K562 (cell line): Measurements from ENCODE around the gene MIEF1. TPM values are rescaled to one million over a fixed set of nuclear protein-coding genes. Genes with fewer than 3 reads are reported as not detected.
A peak's percentile ranks its signal among the peaks of the same experiment; 100 is the strongest.

ENCODE experiments used
- E2F3 ChIP-seq: fragments of 250-450 bp; sonication (Bioruptor Pico); IDR thresholded peaks from 2 replicates; pipeline ENCODE4 v1.4.0; 2020; ENCODE audit warnings: mild to moderate bottlenecking
- EP300 ChIP-seq: IDR thresholded peaks from 2 replicates; pipeline ENCODE4 v1.6.1; 2012; ENCODE audit warnings: low read length, improper control_type of control experiment
- KAT2B ChIP-seq: IDR thresholded peaks from one replicate; pipeline ENCODE4 v1.6.1; 2012; ENCODE audit warnings: low read depth, mild to moderate bottlenecking, control low read depth, inconsistent platforms, low read length, moderate library complexity
- KAT7 ChIP-seq: sonication (generic); formaldehyde crosslinking; IDR thresholded peaks from 2 replicates; pipeline ENCODE4 v1.8.0; 2022; ENCODE audit warnings: missing genetic modification reagents, mild to moderate bottlenecking, borderline replicate concordance
- KDM5B ChIP-seq: fragments of 200-600 bp; sonication (generic); IDR thresholded peaks from 2 replicates; pipeline ENCODE4 v1.6.1; 2012; ENCODE audit warnings: low read depth, mild to moderate bottlenecking, moderate library complexity, low read length, control low read depth, inconsistent platforms; ENCODE audit not compliant: insufficient replicate concordance
- MAX ChIP-seq: sonication (generic); formaldehyde crosslinking; IDR thresholded peaks from 2 replicates; pipeline ENCODE4 v1.9.0; 2022; ENCODE audit warnings: mild to moderate bottlenecking, missing genetic modification reagents
- STAT6 ChIP-seq: sonication (generic); formaldehyde crosslinking; IDR thresholded peaks from 2 replicates; pipeline ENCODE4 v1.8.1; 2023; ENCODE audit warnings: mild to moderate bottlenecking, missing genetic modification reagents
- U2AF1 ChIP-seq: fragments of 200-400 bp; formaldehyde crosslinking; optimal IDR thresholded peaks from 2 replicates; pipeline ENCODE3; 2017; ENCODE audit warnings: mild to moderate bottlenecking, low read depth, low read length, moderate library complexity
- ZBTB40 ChIP-seq, 2 experiments: fragments of 450-650 bp in 1 of 2; sonication (generic) in 1 of 2; formaldehyde crosslinking in 1 of 2; IDR thresholded peaks; 2 replicates each; pipeline versions ENCODE4 v1.7.1 to v1.9.0; 2016 to 2022; ENCODE audit warnings: inconsistent platforms in 1 of 2, mild to moderate bottlenecking in 1 of 2, missing genetic modification reagents in 1 of 2
- polyA plus RNA-seq, 8 experiments: library from polyadenylated mRNA; depleted of rRNA in 4 of 8; stranded (reverse) in 5 of 8; unstranded in 3 of 8; fragments of >200 nt; fragmentation: Nextera tagmentation in 2 of 8; fragmentation: Illumina TruSeq in 1 of 8; extraction: Ambion mirVana in 2 of 8; extraction: Trizol in 1 of 8; gene quantifications; 2 replicates each; pipeline versions ENCODE4 v1.2.1 to v1.2.3, GENCODE V29; 2011 to 2014; ENCODE audit warnings: inconsistent platforms in 1 of 8, missing spikeins in 1 of 8
- total RNA-seq, 7 experiments: library from RNA; depleted of rRNA in 6 of 7; stranded (reverse); fragments of >200 nt in 6 of 7; fragmentation: Illumina TruSeq in 2 of 7; extraction: Trizol in 2 of 7; gene quantifications; 2 replicates each; pipeline versions ENCODE4 v1.2.1 to v1.2.3, GENCODE V29; 2011 to 2021; ENCODE audit warnings: low replicate concordance in 1 of 7
- TF ChIP-seq, protein P1 (sequence below), 2 experiments: IDR thresholded peaks in 1 of 2; conservative IDR thresholded peaks in 1 of 2; 2 replicates each; pipeline ENCODE4 v1.6.1; 2016; ENCODE audit warnings: low read depth in 2 of 2, mild to moderate bottlenecking in 1 of 2, missing compliant biosample characterization in 1 of 2, missing genetic modification characterization in 1 of 2, moderate library complexity in 1 of 2

The MIEF1 gene
- total and polyA plus RNA-seq, 9 of the 15 experiments (the other 6 are each of a cell fraction or from before 2014, with no cell fraction given): 10.9 to 51.8 (median 25.5) TPM

DNA sequence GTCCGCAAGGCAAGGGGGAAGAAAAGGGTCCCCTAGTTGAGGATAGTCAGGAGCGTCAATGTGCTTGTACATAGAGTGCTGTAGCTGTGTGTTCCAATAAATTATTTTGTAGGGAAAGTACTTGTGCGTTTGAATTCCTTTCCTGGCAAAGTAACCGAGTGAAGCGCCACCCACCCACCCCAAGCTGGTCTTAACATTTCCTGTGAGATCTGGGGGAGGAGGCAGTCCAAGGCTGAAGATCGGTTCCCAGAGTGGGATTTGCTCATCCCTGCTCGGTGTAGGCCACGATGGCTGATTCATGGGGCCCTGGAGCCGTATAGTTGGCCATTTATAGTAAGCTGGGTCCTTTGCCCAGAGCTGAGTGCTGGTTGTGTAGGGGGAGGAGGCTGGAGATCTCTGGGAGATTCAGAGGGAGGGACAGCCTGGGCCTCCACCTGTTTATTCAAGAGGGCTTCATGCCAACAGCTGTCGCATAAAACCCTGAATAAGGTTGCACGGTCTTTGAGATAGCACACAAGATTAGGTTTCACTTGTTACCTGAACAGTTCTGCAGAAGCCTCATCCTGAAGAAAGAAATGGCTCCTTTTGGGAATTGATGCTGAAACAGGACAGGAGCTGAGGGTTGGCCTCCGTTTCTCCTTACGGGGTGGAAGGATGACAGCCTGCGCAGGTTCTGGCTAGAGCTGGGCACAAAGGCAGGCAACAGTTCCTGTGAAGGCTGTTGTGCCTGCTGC lies 20.6 kb downstream of the MIEF1 start (continued):
- TF ChIP-seq ZBTB40 (IDR thresholded peaks at IDR 0.05) (no peak), ZBTB40 (CRISPR knock-in tag; IDR thresholded peaks at IDR 0.05) (no peak), KAT7 (CRISPR knock-in tag) (peak; percentile 35; the same call in 1 of the 2 replicates), U2AF1 (no peak), KDM5B (peak; percentile 80), STAT6 (CRISPR knock-in tag) (no peak), KAT2B (no peak), E2F3 (CRISPR knock-in tag) (no peak), MAX (CRISPR knock-in tag) (no peak), EP300 (no peak)
- TF ChIP-seq, protein P1, sequence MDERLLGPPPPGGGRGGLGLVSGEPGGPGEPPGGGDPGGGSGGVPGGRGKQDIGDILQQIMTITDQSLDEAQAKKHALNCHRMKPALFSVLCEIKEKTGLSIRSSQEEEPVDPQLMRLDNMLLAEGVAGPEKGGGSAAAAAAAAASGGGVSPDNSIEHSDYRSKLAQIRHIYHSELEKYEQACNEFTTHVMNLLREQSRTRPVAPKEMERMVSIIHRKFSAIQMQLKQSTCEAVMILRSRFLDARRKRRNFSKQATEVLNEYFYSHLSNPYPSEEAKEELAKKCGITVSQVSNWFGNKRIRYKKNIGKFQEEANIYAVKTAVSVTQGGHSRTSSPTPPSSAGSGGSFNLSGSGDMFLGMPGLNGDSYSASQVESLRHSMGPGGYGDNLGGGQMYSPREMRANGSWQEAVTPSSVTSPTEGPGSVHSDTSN (CRISPR knock-in tag; IDR thresholded peaks at IDR 0.05; ENCODE audit: low read depth): no peak
- TF ChIP-seq, protein P1 (tag; conservative IDR thresholded peaks at IDR 0.05; ENCODE audit: low read depth): no peak
